Measurements from ENCODE around the gene APC2.

The APC2 gene

GRCh38 chr19:1449467-1450442, at the start of gene APC2:
Gene APC2, plus strand, starts transcription at chr19:1450121. Its CDS starts 2,881 bp downstream, at chr19:1453002.
- no peak for DNase-seq (ENCODE audit: low spot score)

GRCh38 chr19:1400281-1401137, 49.4 kb upstream of the APC2 start:
- peak; percentile 75 for DNase-seq (ENCODE audit: low spot score)

- peak; percentile 74 for DNase-seq (ENCODE audit: low spot score)
Measured at GRCh38 chr19:1401138-1401888, 48.6 kb upstream of the APC2 start, which contains the start of gene GAMT. Gene GAMT, minus strand, starts transcription at chr19:1401542. Its CDS starts 66 bp downstream, at chr19:1401476.

DNA sequence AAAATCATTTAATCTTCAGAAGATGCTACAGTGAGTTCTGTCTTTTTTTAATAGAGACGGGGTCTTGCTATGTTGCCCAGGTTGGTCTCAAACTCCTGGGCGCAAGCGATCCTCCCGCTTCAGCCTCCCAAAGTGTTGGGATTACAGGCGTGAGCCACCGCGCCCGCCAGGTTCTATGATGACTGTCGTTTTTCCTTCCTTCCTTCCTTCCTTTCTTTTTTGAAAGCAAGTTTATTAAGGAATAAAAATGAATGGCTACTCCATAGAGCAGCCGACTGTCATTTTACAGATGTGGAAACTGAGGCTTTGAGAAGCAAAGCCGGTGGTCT, 48.1 kb upstream of the APC2 start:
- no peak for DNase-seq (ENCODE audit: low spot score)

DNA sequence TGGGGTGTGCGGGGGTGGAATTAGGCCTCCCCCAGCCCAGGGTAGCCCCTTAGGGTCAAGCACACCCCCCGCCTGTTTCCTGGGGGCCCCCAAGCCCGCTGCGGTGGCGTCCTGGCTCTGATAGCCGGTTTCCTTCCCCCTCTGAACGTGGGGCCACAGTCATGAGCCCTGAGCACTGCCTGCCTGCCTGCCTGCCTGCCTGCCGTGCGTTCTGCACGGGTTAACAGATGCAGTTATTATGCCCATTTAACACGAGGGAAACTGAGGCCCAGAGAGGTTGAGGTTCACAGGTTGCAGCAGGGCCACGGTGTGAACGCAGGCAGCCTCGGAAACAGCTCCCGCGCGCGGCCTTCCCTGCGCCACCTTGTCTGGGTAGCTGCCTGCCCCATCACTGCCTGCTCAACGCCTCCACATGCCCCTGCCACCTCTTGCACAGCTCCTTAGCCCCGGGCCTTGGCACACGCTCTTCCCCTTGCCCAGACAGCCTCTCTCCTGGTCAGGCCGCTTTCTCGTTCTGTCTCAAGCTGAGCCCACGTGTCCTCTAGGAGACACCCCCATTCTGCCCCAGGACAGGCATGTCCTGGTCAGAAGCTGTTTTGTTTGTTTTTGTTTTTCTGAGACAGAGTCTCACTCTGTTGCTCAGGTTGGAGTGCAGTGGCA, 47.4 kb upstream of the APC2 start:
- DNase-seq (ENCODE audit: low spot score), result no peak

DNA sequence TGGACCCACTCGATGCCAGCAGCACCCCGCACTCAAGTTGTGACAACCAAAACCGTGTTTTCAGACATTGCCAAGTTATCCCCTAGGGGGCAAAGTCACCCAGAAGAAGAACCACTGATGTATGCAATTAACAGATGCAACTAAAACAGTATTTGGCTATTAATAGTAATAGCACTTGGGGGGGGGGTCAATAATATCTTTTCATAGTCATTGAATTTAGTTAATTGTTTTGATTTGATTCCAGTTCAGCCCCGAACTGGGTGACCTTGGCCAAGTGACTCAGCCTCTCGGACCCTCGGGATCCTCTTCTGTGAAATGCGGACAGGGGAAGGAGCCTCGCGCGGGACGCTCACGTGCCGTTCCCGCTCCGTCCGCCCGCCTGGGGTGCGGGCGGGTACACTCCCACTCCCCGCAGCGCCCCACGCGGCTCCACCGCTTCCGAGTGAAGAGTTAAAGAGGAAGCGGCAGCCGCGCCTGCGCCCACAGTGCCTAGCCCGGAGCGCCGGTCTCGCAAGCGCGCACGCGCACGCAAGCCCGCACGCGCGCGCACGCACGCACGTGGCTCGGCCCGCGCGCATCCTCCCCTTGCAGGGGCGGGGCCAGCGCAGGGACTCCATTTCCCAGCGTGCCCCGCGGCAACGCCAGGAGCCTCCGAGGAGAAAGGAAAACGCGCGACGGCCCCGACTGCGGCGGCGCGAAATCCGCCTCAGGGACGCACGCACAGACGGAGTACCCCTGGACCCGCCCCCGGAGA, 43.0 kb upstream of the APC2 start:
- peak; percentile 92 for DNase-seq (ENCODE audit: low spot score)

GRCh38 chr19:1407528-1408299, 42.2 kb upstream of the APC2 start, which contains the start of gene DAZAP1:
Gene DAZAP1, plus strand, starts transcription at chr19:1407586. Its CDS starts 188 bp downstream, at chr19:1407774.
- DNase-seq (ENCODE audit: low spot score), result no peak

- no peak for DNase-seq (ENCODE audit: low spot score)
Measured at GRCh38 chr19:1408300-1409203, 41.4 kb upstream of the APC2 start.

- no peak for DNase-seq (ENCODE audit: low spot score)
Measured at GRCh38 chr19:1409204-1410005, 40.5 kb upstream of the APC2 start.

GRCh38 chr19:1410136-1410786, 39.7 kb upstream of the APC2 start:
- no peak for DNase-seq (ENCODE audit: low spot score)

DNA sequence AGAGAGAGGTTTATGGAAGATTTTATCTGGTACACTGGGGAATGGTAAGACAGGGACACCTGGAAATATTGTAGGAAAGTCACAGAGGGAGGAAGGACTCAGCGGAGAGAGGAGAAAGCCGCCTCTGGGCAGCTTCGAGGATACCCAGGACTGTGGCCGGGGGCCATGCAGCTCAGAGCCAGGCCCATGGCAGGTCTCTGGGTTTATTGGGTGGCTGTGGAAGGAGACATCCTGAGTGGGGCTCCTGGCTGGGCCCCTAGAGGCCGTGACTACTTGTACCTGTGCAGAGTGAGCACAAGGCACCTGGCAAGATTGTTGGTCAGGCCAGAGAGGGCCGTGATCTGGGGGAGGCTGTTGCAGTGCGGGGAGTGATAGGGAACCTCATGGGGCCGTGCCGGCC, 39.1 kb upstream of the APC2 start:
- no peak for DNase-seq (ENCODE audit: low spot score)

DNA sequence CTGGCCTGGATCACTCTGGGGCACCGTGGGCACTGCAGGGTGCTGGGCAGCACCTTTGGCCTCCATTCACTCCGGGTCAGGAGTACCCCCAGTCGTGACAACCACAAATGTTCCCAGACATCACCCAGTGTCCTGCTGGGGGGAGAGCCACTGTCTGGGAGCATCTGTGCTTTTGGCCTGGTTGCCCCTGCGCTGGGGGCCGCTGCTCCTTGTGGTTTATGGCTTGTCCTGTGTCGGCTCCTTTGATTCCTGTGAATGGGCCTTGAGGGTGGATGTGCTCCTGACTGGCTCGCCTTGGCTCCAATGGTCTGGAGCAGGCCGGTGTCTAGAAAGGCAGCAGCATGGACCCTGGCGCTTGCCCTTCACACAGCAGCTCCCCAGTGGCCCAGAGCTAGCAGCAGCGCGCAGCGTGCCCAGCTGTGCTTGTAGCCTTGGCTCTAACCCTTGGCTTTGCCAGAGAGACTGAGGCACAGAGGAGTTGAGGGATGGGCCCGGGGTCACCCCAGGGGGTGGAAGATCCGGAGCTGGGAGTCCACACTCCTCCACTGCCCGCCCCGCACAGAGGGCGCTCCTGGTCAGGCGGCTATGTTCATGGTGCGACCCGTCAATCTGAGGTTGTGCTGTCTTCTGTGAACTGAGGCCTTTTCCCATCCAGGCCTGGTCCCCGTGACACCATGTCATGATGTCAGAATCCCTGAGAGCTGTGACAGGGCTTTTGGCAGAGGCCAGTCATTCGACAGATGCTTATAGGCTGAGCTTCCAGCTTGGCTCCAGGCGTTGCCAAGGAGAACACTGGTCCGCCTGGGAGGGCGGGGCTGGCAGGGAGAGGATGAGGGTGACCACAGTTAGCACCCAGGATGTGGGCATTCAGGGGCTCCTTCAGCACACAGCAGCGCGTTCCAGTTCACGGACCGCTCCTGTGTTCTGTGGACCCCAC, 38.4 kb upstream of the APC2 start:
- DNase-seq (ENCODE audit: low spot score), result no peak

DNA sequence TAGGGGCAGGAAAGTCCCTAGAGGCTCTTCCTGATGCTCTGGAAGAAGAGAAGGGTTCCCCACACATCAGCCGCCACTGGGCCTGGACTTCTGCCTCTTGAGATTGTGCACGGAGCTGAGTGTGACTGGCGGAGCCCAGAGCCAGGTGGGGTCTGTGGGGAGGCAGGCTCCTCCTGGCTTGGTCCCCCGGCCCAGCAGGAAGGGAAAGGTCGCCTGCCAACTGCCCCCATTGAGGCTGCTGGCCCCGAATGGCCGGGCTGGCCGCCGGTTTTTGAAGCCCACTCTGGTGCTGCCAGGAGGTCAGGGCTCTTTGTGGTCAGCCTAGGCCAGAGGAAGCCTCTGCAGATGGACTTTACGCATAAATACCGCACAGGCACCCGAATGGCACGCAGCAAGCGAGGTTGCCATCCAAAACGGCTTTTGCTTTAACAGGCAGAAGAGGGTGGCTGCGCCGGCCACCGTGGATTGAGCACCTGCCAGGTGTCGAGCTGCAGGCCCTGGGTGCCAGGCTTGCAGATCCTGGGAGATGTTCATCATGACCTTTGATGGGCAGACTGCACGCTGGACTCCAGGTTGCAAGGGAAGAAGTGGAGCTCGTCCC, 37.5 kb upstream of the APC2 start:
- no peak for DNase-seq (ENCODE audit: low spot score)

- no peak for DNase-seq (ENCODE audit: low spot score)
Measured at GRCh38 chr19:1412995-1413800, 36.7 kb upstream of the APC2 start.

All from HuH-7 (cell line).